B cell (primary cell): Measurements from ENCODE around the gene MT4. TPM values are rescaled to one million over a fixed set of nuclear protein-coding genes. Genes with fewer than 3 reads are reported as not detected.

Experiments used
- ATAC-seq: fragments of 200-7000 bp; cut with Tn5 transposase; one replicate; pipeline ENCODE4 v1.10.0; 2021; ENCODE audit warnings: low read depth, mild to moderate bottlenecking, moderate number of reproducible peaks, moderate library complexity
- CTCF ChIA-PET: fragments of 350-600 bp; sonication (Branson Sonifier 250); formaldehyde crosslinking; loops from one replicate; lab custom pipeline; 2021; ENCODE audit warnings: antibody characterized with exemption, inconsistent platforms; lab: Charles Lee
- POLR2A ChIA-PET: fragments of 350-600 bp; sonication (Branson Sonifier 250); formaldehyde crosslinking; loops from one replicate; lab custom pipeline; 2021; ENCODE audit warnings: antibody characterized with exemption; lab: Charles Lee
- DNase-seq: peaks from one replicate; pipeline ENCODE4 v3.0.0; 2013
- H2AFZ ChIP-seq: 2 replicates; pipeline ENCODE4 v1.6.1; 2012; ENCODE audit warnings: mild to moderate bottlenecking, low read depth, low read length; ENCODE audit not compliant: insufficient read depth, poor library complexity, severe bottlenecking
- H3K27ac ChIP-seq, 2 donors: 1 replicate in 1 of 2; 2 replicates in 1 of 2; pipeline ENCODE4 v1.5.1; 2012 to 2013; ENCODE audit warnings: low read length in 2 of 2, mild to moderate bottlenecking in 2 of 2, moderate library complexity in 1 of 2
- H3K27me3 ChIP-seq, 4 experiments: fragments of 200-600 bp in 1 of 4; sonication (generic) in 1 of 4; replicated peaks in 1 of 4; 1 replicate in 2 of 4; 2 replicates in 2 of 4; pipeline versions ENCODE4 v1.6.1 to v1.7.0; 2013 to 2016; ENCODE audit warnings: low read length in 3 of 4, mild to moderate bottlenecking in 2 of 4, mixed read lengths in 1 of 4, moderate library complexity in 1 of 4; ENCODE audit not compliant: insufficient read depth in 4 of 4, control insufficient read depth in 3 of 4; ENCODE audit errors: control extremely low read depth in 1 of 4
- H3K36me3 ChIP-seq, 2 experiments: replicated peaks in 1 of 2; 1 replicate in 1 of 2; 2 replicates in 1 of 2; pipeline versions ENCODE4 v1.6.1 to v1.7.1; 2013; ENCODE audit warnings: low read length in 1 of 2; ENCODE audit not compliant: insufficient read depth in 2 of 2, control insufficient read depth in 1 of 2; ENCODE audit errors: control extremely low read depth in 1 of 2, extremely low read depth in 1 of 2
- H3K4me1 ChIP-seq, 2 donors: fragments of 200-600 bp in 1 of 2; sonication (generic) in 1 of 2; 1 replicate in 1 of 2; 2 replicates in 1 of 2; pipeline versions ENCODE4 v1.5.1 to v1.6.1; 2013 to 2017; ENCODE audit warnings: low read length in 2 of 2; ENCODE audit not compliant: control insufficient read depth in 2 of 2, insufficient read depth in 2 of 2
- H3K4me2 ChIP-seq: replicated peaks from 2 replicates; pipeline ENCODE3; 2012; ENCODE audit warnings: mild to moderate bottlenecking, low read depth, low read length; ENCODE audit not compliant: poor library complexity, severe bottlenecking
- H3K4me3 ChIP-seq, 5 experiments: fragments of 200-600 bp in 1 of 5; sonication (generic) in 1 of 5; 1 replicate in 3 of 5; 2 replicates in 2 of 5; pipeline versions ENCODE4 v1.5.1 to v1.7.0; 2011 to 2016; ENCODE audit warnings: low read length in 4 of 5, mild to moderate bottlenecking in 4 of 5, low read depth in 2 of 5, control low read depth in 1 of 5, moderate library complexity in 1 of 5; ENCODE audit not compliant: insufficient read depth in 1 of 5; ENCODE audit errors: control extremely low read depth in 1 of 5, extremely low read depth in 1 of 5
- H3K79me2 ChIP-seq: fragments of 200-600 bp; sonication (generic); one replicate; pipeline ENCODE4 v1.6.0; 2016; ENCODE audit warnings: low read length; ENCODE audit not compliant: control insufficient read depth, insufficient read depth
- H3K9ac ChIP-seq: fragments of 200-600 bp; sonication (generic); 2 replicates; pipeline ENCODE4 v1.6.1; 2017; ENCODE audit warnings: mild to moderate bottlenecking, low read length, moderate library complexity
- H3K9me3 ChIP-seq, 3 donors: one replicate each; pipeline versions ENCODE4 v1.6.1 to v1.7.1; 2013; ENCODE audit warnings: low read length in 2 of 3; ENCODE audit not compliant: control insufficient read depth in 2 of 3, insufficient read depth in 1 of 3; ENCODE audit errors: control extremely low read depth in 1 of 3
- H4K20me1 ChIP-seq: 2 replicates; pipeline ENCODE4 v1.6.0; 2012; ENCODE audit warnings: mild to moderate bottlenecking, low read length; ENCODE audit not compliant: insufficient read depth, control insufficient read depth, poor library complexity, severe bottlenecking
- H3K27ac Mint-ChIP-seq: one replicate; pipeline ENCODE4 v1.8.0; 2021; ENCODE audit warnings: mixed read lengths
- H3K27me3 Mint-ChIP-seq: one replicate; pipeline ENCODE4 v1.8.0; 2021; ENCODE audit warnings: mixed read lengths
- H3K4me1 Mint-ChIP-seq: one replicate; pipeline ENCODE4 v1.8.0; 2021; ENCODE audit warnings: mixed read lengths
- H3K4me3 Mint-ChIP-seq: one replicate; pipeline ENCODE4 v1.8.0; 2021; ENCODE audit warnings: mixed read lengths
- H3K9me3 Mint-ChIP-seq: one replicate; pipeline ENCODE4 v1.8.0; 2022; ENCODE audit warnings: mixed read lengths; ENCODE audit not compliant: insufficient read depth
- EZH2 ChIP-seq: IDR thresholded peaks from 2 replicates; pipeline ENCODE4 v1.6.1; 2012; ENCODE audit warnings: borderline replicate concordance, low read depth, mild to moderate bottlenecking, moderate library complexity, low read length; ENCODE audit not compliant: insufficient read depth, poor library complexity, severe bottlenecking
- WGBS: methylation state at CpG from one replicate; pipeline ENCODE4 v1.1.5; 2013; ENCODE audit warnings: missing lambda C conversion rate; ENCODE audit not compliant: insufficient coverage; 5-methylcytosine and 5-hydroxymethylcytosine counted together
- intact Hi-C: fragments of 100-400 bp; cut with micrococcal nuclease; formaldehyde crosslinking; loops from one replicate; pipeline ENCODE4 v1.10.0; 2022
- polyA plus RNA-seq: library from polyadenylated mRNA; depleted of rRNA; stranded (reverse); fragments of >200 nt; gene quantifications from 2 replicates; pipeline ENCODE4 v1.2.3, GENCODE V29; 2012
- total RNA-seq, 2 donors: library from RNA; stranded (reverse); fragments of 120-200 nt in 1 of 2; gene quantifications; 1 replicate in 1 of 2; 2 replicates in 1 of 2; pipeline versions ENCODE4 v1.2.3 to v1.2.4, GENCODE V29; 2013 to 2022
- TF ChIP-seq, protein P1 (sequence below): fragments of 200-600 bp; IDR thresholded peaks from one replicate; pipeline ENCODE4 v1.8.0; 2022; ENCODE audit warnings: antibody characterized with exemption, mild to moderate bottlenecking

MT4 gene
- total and polyA plus RNA-seq, 2 donors (not counting 1 experiment from before 2014, with no cell fraction given) = not detected

- no peak overlapping the region for H2AFZ ChIP-seq
- H3K4me2 ChIP-seq = no peak overlapping the region
- H3K27me3 ChIP-seq = peaks cover 0 to 8% (median 1%) of the 10 kb centered on the region in 4 experiments
- H3K4me1 ChIP-seq = no peaks in the 10 kb centered on the region
- ChIA-PET POLR2A (no interaction called here), CTCF (interaction anchor here (1.4 kb wide), 1 partner anchor 40 kb away, joined by 4 read pairs; no protein-coding TSS in a partner anchor)
- no peaks in the 10 kb centered on the region for H3K36me3 ChIP-seq
- H3K4me3 ChIP-seq = no peak overlapping the region
- TF ChIP-seq, protein P1, sequence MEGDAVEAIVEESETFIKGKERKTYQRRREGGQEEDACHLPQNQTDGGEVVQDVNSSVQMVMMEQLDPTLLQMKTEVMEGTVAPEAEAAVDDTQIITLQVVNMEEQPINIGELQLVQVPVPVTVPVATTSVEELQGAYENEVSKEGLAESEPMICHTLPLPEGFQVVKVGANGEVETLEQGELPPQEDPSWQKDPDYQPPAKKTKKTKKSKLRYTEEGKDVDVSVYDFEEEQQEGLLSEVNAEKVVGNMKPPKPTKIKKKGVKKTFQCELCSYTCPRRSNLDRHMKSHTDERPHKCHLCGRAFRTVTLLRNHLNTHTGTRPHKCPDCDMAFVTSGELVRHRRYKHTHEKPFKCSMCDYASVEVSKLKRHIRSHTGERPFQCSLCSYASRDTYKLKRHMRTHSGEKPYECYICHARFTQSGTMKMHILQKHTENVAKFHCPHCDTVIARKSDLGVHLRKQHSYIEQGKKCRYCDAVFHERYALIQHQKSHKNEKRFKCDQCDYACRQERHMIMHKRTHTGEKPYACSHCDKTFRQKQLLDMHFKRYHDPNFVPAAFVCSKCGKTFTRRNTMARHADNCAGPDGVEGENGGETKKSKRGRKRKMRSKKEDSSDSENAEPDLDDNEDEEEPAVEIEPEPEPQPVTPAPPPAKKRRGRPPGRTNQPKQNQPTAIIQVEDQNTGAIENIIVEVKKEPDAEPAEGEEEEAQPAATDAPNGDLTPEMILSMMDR = no peak
- no peak for TF ChIP-seq EZH2
- H3K79me2 ChIP-seq = no peaks in the 10 kb centered on the region
- no peak overlapping the region for H3K9ac ChIP-seq
- ATAC-seq (no peak), DNase-seq (no peak)
- H3K9me3 Mint-ChIP-seq = no peaks in the 10 kb centered on the region
- 86% methylated on average over 1 of the region's 1 CpG for WGBS
- intact Hi-C loops = no loop called here
- H3K9me3 ChIP-seq = no peaks in the 10 kb centered on the region
- no peak overlapping the region for H3K27ac ChIP-seq
- H4K20me1 ChIP-seq = no peaks in the 10 kb centered on the region
- H3K4me1 Mint-ChIP-seq = no peaks in the 10 kb centered on the region
- H3K27me3 Mint-ChIP-seq = peaks cover 43% of the 10 kb centered on the region
- H3K4me3 Mint-ChIP-seq = no peak overlapping the region
- no peak overlapping the region for H3K27ac Mint-ChIP-seq
These were observed 4.4 kb upstream of the MT4 start for GRCh38 chr16:56560447-56560846.

DNA sequence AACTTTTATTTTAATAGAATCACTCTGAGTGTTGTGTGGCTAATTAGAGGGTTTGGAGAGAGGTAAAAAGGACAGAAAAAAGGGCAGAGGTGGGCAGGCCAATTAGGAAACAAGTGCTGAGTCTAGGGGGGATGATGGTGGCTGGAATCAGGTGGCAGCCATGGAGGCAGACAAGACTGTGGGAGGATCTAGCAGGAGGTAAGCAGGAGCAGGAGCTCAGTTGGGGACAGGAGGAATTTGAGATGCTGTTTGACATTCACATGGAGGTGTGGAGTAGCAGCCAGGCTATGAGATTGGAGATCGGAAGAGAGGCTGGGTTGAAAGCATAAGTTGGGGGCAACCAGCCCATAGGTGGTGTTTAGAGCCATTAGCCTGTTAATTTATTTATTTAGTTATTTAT, 3.7 kb upstream of the MT4 start:
- Histone ChIP-seq H3K4me3 (no peak overlapping the region), H3K79me2 (no peaks in the 10 kb centered on the region), H3K27ac (no peak overlapping the region), H3K9me3 (no peaks in the 10 kb centered on the region), H3K4me1 (no peaks in the 10 kb centered on the region), H2AFZ (no peak overlapping the region), H3K27me3 (peaks cover 0 to 8% (median 1%) of the 10 kb centered on the region in 4 experiments), H3K4me2 (no peak overlapping the region), H3K36me3 (no peaks in the 10 kb centered on the region), H3K9ac (no peak overlapping the region), H4K20me1 (no peaks in the 10 kb centered on the region)
- Mint-ChIP-seq H3K27me3 (peaks cover 42% of the 10 kb centered on the region), H3K9me3 (no peaks in the 10 kb centered on the region), H3K27ac (no peak overlapping the region), H3K4me1 (no peaks in the 10 kb centered on the region), H3K4me3 (no peak overlapping the region)
- DNase-seq = no peak
- no peak for ATAC-seq
- POLR2A ChIA-PET = no interaction called here
- TF ChIP-seq EZH2 = no peak
- TF ChIP-seq, protein P1 = no peak
- CTCF ChIA-PET = interaction anchor here (1.4 kb wide), 1 partner anchor 40 kb away, joined by 4 read pairs; no protein-coding TSS in a partner anchor
- intact Hi-C loops = no loop called here
- 75% methylated on average over 1 of the region's 1 CpG for WGBS
